Endometrium (tissue), 2 donors: ENCODE results near the gene AGPAT3.
A peak's percentile ranks its signal among the peaks of the same experiment; 100 is the strongest.

ENCODE experiments used
- FAIRE-seq: peaks from 2 replicates; lab custom pipeline; 2012; peaks lifted over from hg19 to GRCh38; lab: Jason Lieb, UNC
- donor health status: control.
- donor health status: control.

AGPAT3 gene

GRCh38 chr21:43997766-43998742, 133.0 kb downstream of the AGPAT3 start:
- no peak for FAIRE-seq

- FAIRE-seq: no peak
These were observed 135.3 kb downstream of the AGPAT3 start for GRCh38 chr21:44000360-44000759.

- FAIRE-seq: no peak
These were observed 137.5 kb downstream of the AGPAT3 start for GRCh38 chr21:44002511-44002910.

- FAIRE-seq: no peak
These were observed 138.4 kb downstream of the AGPAT3 start for GRCh38 chr21:44003307-44003966.

- FAIRE-seq: no peak
These were observed 140.0 kb downstream of the AGPAT3 start for GRCh38 chr21:44005071-44005470.

GRCh38 chr21:44005593-44005992, 140.6 kb downstream of the AGPAT3 start:
- FAIRE-seq: no peak

GRCh38 chr21:44006017-44006619, 141.1 kb downstream of the AGPAT3 start:
- no peak for FAIRE-seq

- peak; percentile 76 for FAIRE-seq
These were observed 141.6 kb downstream of the AGPAT3 start for GRCh38 chr21:44006656-44007055.

- no peak for FAIRE-seq
These were observed 145.4 kb downstream of the AGPAT3 start for GRCh38 chr21:44010429-44010828.

GRCh38 chr21:44011123-44011522, 146.1 kb downstream of the AGPAT3 start:
- no peak for FAIRE-seq

- FAIRE-seq: no peak
These were observed 146.8 kb downstream of the AGPAT3 start, which contains the start of gene TRAPPC10 for GRCh38 chr21:44011579-44012473. TSS of gene TRAPPC10 (plus strand) at chr21:44012309. CDS start at chr21:44012494, 185 bp downstream.

GRCh38 chr21:44012474-44013379, 147.7 kb downstream of the AGPAT3 start:
- no peak for FAIRE-seq

- no peak for FAIRE-seq
These were observed 148.5 kb downstream of the AGPAT3 start for GRCh38 chr21:44013380-44014088.

- FAIRE-seq: no peak
These were observed 152.6 kb downstream of the AGPAT3 start for GRCh38 chr21:44017601-44018000.

GRCh38 chr21:44018127-44018526, 153.1 kb downstream of the AGPAT3 start:
- no peak for FAIRE-seq

- FAIRE-seq: no peak
These were observed 154.0 kb downstream of the AGPAT3 start for GRCh38 chr21:44018813-44019567.

- no peak for FAIRE-seq
These were observed 154.5 kb downstream of the AGPAT3 start for GRCh38 chr21:44019568-44019958.

GRCh38 chr21:44020551-44020950, 155.5 kb downstream of the AGPAT3 start:
- FAIRE-seq: no peak

- no peak for FAIRE-seq
These were observed 156.0 kb downstream of the AGPAT3 start for GRCh38 chr21:44021064-44021463.
